Measurements from ENCODE around the gene HIP1R. TPM values are rescaled to one million over a fixed set of nuclear protein-coding genes. Genes with fewer than 3 reads are reported as not detected.

Gene HIP1R
- total and polyA plus RNA-seq, 10 of the 15 experiments (the other 5 are each of a cell fraction or from before 2014, with no cell fraction given), result 0.18 to 27.7 (median 11.7) TPM

DNA sequence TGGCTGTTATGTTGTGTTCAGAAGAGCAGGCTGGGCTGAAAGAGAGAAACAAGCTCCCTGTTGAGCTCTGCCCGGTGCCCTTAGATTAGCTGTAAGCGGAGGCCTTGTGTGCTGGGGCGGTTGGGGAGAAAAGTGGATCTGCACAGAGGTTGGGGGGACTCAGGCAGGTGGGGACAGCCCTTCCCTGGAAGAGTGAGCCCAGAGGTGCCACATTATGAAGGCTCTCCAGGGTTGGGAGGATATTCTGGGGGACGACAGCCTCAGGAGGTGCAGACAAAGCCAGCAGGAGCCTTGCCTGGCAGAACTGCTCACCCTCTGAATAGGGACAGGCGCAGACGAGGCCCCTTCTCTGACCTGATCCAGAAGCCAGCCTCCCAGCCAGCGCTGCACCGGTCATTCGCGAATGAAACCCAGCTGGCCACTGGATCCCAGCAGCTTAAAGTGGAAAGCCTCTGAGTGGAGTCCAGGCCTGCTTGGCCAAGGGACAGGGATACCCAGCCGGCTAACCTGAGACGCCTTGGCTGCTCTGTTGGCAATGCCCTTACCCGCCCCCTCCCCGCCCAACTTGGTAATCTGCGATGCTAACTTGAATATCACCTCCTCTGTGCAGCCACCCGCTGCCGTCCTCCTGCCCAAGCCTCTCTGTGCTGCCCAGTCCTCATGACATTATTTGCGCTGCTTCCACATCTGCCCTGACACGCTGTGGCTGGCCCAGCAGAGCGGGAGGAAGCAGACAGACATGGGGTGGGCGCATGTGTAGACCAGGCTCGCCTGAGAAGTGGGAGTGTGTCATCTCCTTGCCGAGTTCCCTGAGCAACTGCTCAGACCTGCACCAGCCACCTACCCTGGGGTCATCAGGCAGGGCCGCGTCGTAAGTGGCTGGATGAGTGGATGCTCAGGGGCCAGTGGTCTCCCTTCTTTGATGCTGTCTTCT is 5.6 kb downstream of the HIP1R start:
- Histone ChIP-seq H3K4me3 (no peak overlapping the region), H3K9me3 (replicated peaks; ENCODE audit: control insufficient read depth, insufficient read depth, low read length) (no peaks in the 10 kb centered on the region), H3K79me2 (ENCODE audit: control insufficient read depth, insufficient read depth, low read length) (no peaks in the 10 kb centered on the region), H3K27ac (ENCODE audit: control insufficient read depth, insufficient read depth) (no peak overlapping the region), H2AFZ (ENCODE audit: control insufficient read depth, low read depth, low read length) (no peak overlapping the region), H3K27me3 (replicated peaks in 1 of 2; ENCODE audit: control insufficient read depth in 2 of 2, insufficient read depth in 2 of 2, low read length in 1 of 2) (no peaks in the 10 kb centered on the region), H3K9ac (ENCODE audit: control insufficient read depth, insufficient read depth, low read length) (no peak overlapping the region), H3K36me3 (ENCODE audit: control insufficient read depth in 2 of 2, insufficient read depth in 2 of 2, low read length in 1 of 2) (no peaks in the 10 kb centered on the region; a peak in 1 of 4 replicates), H3K4me1 (ENCODE audit: control insufficient read depth, insufficient read depth, low read length) (peaks cover 3% of the 10 kb centered on the region), H3K4me2 (ENCODE audit: control insufficient read depth, insufficient read depth) (no peak overlapping the region), H4K20me1 (ENCODE audit: control insufficient read depth, insufficient read depth) (no peaks in the 10 kb centered on the region; the same call in 1 of the 2 replicates)
- ChIA-PET RAD21 (ENCODE audit: unreplicated experiment) (no interaction called here), POLR2A (no interaction called here), CTCF (interaction anchor here (1.1 to 1.3 kb wide), 2 partner anchors 20 to 47 kb away, joined by 4 read pairs; no protein-coding TSS in a partner anchor), SMC1A (ENCODE audit: uncharacterized antibody, unreplicated experiment) (interaction anchor here (0.6 kb wide), 1 partner anchor 13 kb away, joined by 3 read pairs; no protein-coding TSS in a partner anchor)
- ATAC-seq (no peak), FAIRE-seq (no peak), DNase-seq (ENCODE audit: low read depth, low spot score) (no peak)
- TF ChIP-seq BRCA1 (IDR thresholded peaks at IDR 0.05; ENCODE audit: low read depth, low read length) (no peak), TCF3 (IDR thresholded peaks at IDR 0.05; ENCODE audit: borderline replicate concordance, insufficient read depth, low read depth, low read length) (no peak), EGR1 (IDR thresholded peaks at IDR 0.05; ENCODE audit: borderline replicate concordance in 1 of 2, low read depth in 2 of 2, low read length in 2 of 2) (no peak), ZBED1 (IDR thresholded peaks at IDR 0.05; ENCODE audit: borderline replicate concordance) (no peak), BCL11A (IDR thresholded peaks at IDR 0.05; ENCODE audit: low read depth, low read length) (no peak), HDAC6 (IDR thresholded peaks at IDR 0.05; ENCODE audit: unreplicated experiment) (no peak), SIN3A (IDR thresholded peaks at IDR 0.05; ENCODE audit: low read depth, low read length) (no peak)
- TF ChIP-seq, protein P1, sequence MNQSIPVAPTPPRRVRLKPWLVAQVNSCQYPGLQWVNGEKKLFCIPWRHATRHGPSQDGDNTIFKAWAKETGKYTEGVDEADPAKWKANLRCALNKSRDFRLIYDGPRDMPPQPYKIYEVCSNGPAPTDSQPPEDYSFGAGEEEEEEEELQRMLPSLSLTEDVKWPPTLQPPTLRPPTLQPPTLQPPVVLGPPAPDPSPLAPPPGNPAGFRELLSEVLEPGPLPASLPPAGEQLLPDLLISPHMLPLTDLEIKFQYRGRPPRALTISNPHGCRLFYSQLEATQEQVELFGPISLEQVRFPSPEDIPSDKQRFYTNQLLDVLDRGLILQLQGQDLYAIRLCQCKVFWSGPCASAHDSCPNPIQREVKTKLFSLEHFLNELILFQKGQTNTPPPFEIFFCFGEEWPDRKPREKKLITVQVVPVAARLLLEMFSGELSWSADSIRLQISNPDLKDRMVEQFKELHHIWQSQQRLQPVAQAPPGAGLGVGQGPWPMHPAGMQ (IDR thresholded peaks at IDR 0.05; ENCODE audit: borderline replicate concordance), result no peak
- TF ChIP-seq, protein P2, sequence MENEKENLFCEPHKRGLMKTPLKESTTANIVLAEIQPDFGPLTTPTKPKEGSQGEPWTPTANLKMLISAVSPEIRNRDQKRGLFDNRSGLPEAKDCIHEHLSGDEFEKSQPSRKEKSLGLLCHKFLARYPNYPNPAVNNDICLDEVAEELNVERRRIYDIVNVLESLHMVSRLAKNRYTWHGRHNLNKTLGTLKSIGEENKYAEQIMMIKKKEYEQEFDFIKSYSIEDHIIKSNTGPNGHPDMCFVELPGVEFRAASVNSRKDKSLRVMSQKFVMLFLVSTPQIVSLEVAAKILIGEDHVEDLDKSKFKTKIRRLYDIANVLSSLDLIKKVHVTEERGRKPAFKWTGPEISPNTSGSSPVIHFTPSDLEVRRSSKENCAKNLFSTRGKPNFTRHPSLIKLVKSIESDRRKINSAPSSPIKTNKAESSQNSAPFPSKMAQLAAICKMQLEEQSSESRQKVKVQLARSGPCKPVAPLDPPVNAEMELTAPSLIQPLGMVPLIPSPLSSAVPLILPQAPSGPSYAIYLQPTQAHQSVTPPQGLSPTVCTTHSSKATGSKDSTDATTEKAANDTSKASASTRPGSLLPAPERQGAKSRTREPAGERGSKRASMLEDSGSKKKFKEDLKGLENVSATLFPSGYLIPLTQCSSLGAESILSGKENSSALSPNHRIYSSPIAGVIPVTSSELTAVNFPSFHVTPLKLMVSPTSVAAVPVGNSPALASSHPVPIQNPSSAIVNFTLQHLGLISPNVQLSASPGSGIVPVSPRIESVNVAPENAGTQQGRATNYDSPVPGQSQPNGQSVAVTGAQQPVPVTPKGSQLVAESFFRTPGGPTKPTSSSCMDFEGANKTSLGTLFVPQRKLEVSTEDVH (IDR thresholded peaks at IDR 0.05; ENCODE audit: low read depth, partially characterized antibody), result no peak
- in situ Hi-C loops (cut with MboI) (no loop called here), intact Hi-C loops (cut with micrococcal nuclease; ENCODE audit: unreplicated experiment) (no loop called here)
- 74% methylated on average over 26 of the region's 26 CpGs for WGBS (ENCODE audit: insufficient coverage, insufficient replicate concordance, low lambda C conversion rate, missing lambda C conversion rate)
- BruUV-seq (replicated peaks), result no TSS peak

Data from GM12878 (cell line).